Measurements from ENCODE around the gene TXNDC11.

Gene TXNDC11

GRCh38 chr16:11657556-11657955 is 85.1 kb downstream of the TXNDC11 start:
- TF ChIP-seq CTCF (IDR thresholded peaks at IDR 0.05; ENCODE audit: low read depth, low read length), result no peak
- no peak overlapping the region for H3K4me3 ChIP-seq (ENCODE audit: low read depth, low read length)

- H3K4me3 ChIP-seq (ENCODE audit: low read depth, low read length), result no peak overlapping the region
- no peak for TF ChIP-seq CTCF (IDR thresholded peaks at IDR 0.05; ENCODE audit: low read depth, low read length)
These were observed 87.0 kb downstream of the TXNDC11 start for GRCh38 chr16:11655655-11656054.

- no peak for TF ChIP-seq CTCF (IDR thresholded peaks at IDR 0.05; ENCODE audit: low read depth, low read length)
- H3K4me3 ChIP-seq (ENCODE audit: low read depth, low read length), result no peak overlapping the region
These were observed 90.9 kb downstream of the TXNDC11 start for GRCh38 chr16:11651796-11652195.

GRCh38 chr16:11650641-11651591 is 91.7 kb downstream of the TXNDC11 start:
- TF ChIP-seq CTCF (IDR thresholded peaks at IDR 0.05; ENCODE audit: low read depth, low read length), result no peak
- no peak overlapping the region for H3K4me3 ChIP-seq (ENCODE audit: low read depth, low read length)

- no peak overlapping the region for H3K4me3 ChIP-seq (ENCODE audit: low read depth, low read length)
- TF ChIP-seq CTCF (IDR thresholded peaks at IDR 0.05; ENCODE audit: low read depth, low read length), result no peak
These were observed 93.4 kb downstream of the TXNDC11 start for GRCh38 chr16:11649276-11649675.

GRCh38 chr16:11642765-11643116 is 99.9 kb downstream of the TXNDC11 start:
- no peak overlapping the region for H3K4me3 ChIP-seq (ENCODE audit: low read depth, low read length)
- no peak for TF ChIP-seq CTCF (IDR thresholded peaks at IDR 0.05; ENCODE audit: low read depth, low read length)

GRCh38 chr16:11640987-11641817 is 101.5 kb downstream of the TXNDC11 start:
- TF ChIP-seq CTCF (IDR thresholded peaks at IDR 0.05; ENCODE audit: low read depth, low read length), result peak; percentile 74
- no peak overlapping the region for H3K4me3 ChIP-seq (ENCODE audit: low read depth, low read length)
